Measurements from ENCODE around the gene HINT3. TPM values are rescaled to one million over a fixed set of nuclear protein-coding genes. Genes with fewer than 3 reads are reported as not detected.

HINT3 gene
- total and polyA plus RNA-seq, 2 experiments from 2014 or later, result 1.8 to 8.0 TPM

- H3K36me3 Mint-ChIP-seq (ENCODE audit: low read depth), result no peaks in the 10 kb centered on the region
- Histone ChIP-seq H3K4me2 (peak within 1 kb of the TSS; percentile 79), H2AFZ (peak within 1 kb of the TSS; percentile 94), H3K4me3 (peak within 1 kb of the TSS; percentile 93), H3K9me2 (ENCODE audit: insufficient read depth) (no peaks in the 10 kb centered on the region), H3K4me1 (ENCODE audit: insufficient read depth) (peaks cover 37% of the 10 kb centered on the region), H3K79me2 (replicated peaks; ENCODE audit: insufficient read depth) (peaks cover 51% of the 10 kb centered on the region), H3K36me3 (ENCODE audit: insufficient read depth) (no peaks in the 10 kb centered on the region), H3K27ac (ENCODE audit: low read depth) (peak within 1 kb of the TSS; percentile 67), H3K27me3 (ENCODE audit: insufficient read depth) (no peaks in the 10 kb centered on the region), H3F3A (replicated peaks; ENCODE audit: low read depth) (no peaks in the 10 kb centered on the region), H4K20me1 (replicated peaks; ENCODE audit: insufficient read depth) (peaks cover 8% of the 10 kb centered on the region; the same call in 1 of the 2 replicates)
- DNase-seq (ENCODE audit: low spot score) (peak; percentile 99), ATAC-seq (peak; percentile 95)
- TF ChIP-seq EZH2phosphoT487 (IDR thresholded peaks at IDR 0.05; ENCODE audit: unreplicated experiment), result no peak
- no peak for TF ChIP-seq CREB1 (CRISPR knock-in tag; IDR thresholded peaks at IDR 0.05; ENCODE audit: low read depth)
- peak; percentile 91 for TF ChIP-seq POLR2AphosphoS5 (IDR thresholded peaks at IDR 0.05; ENCODE audit: low read depth)
- TF ChIP-seq ETS1 (IDR thresholded peaks at IDR 0.05), result 0 out of 2 replicates have a peak, but pooled peaks have one; percentile 55
- no peak for TF ChIP-seq NANOG (IDR thresholded peaks at IDR 0.05; ENCODE audit: borderline replicate concordance)
- no peak for TF ChIP-seq JUNB (IDR thresholded peaks at IDR 0.05; ENCODE audit: unreplicated experiment)
- TF ChIP-seq STAT1 (IDR thresholded peaks at IDR 0.05; ENCODE audit: unreplicated experiment), result no peak
- no peak for TF ChIP-seq CTCF (conservative IDR thresholded peaks at IDR 0.05; ENCODE audit: low read depth in 2 of 2)
- TF ChIP-seq ZNF331 (CRISPR knock-in tag; IDR thresholded peaks at IDR 0.05; ENCODE audit: low read depth), result no peak
- TF ChIP-seq EZH2 (IDR thresholded peaks at IDR 0.05; ENCODE audit: low read depth, unreplicated experiment), result no peak
- no peak for TF ChIP-seq REST (IDR thresholded peaks at IDR 0.05; ENCODE audit: unreplicated experiment)
- no peak for TF ChIP-seq ZNF462 (CRISPR knock-in tag; IDR thresholded peaks at IDR 0.05)
- H3K4me3 Mint-ChIP-seq, result no peak within 1 kb of the TSS; the same call in 2 of the 3 replicates
- no peaks in the 10 kb centered on the region for H3K27me3 Mint-ChIP-seq (ENCODE audit: insufficient read depth, low read depth, poor library complexity)
- H3K9me3 Mint-ChIP-seq, result no peaks in the 10 kb centered on the region
- no peak within 1 kb of the TSS for H3K27ac Mint-ChIP-seq
- H3K4me1 Mint-ChIP-seq, result peaks cover 8% of the 10 kb centered on the region; the same call in 1 of the 3 replicates
Observed at GRCh38 chr6:125986301-125987025, 29.9 kb downstream of the HINT3 start, which contains the start of gene TRMT11. TRMT11 (plus strand) TSS chr6:125986540; CDS start chr6:125986551, 11 bp downstream.

Data from GM23338 (cell line).